ENCODE results near the gene DNM3. TPM values are rescaled to one million over a fixed set of nuclear protein-coding genes. Genes with fewer than 3 reads are reported as not detected.

DNM3 gene
- polyA plus RNA-seq, 1 of the 3 experiments (the other 2 are of a cell fraction) = 0.43 TPM

GRCh38 chr1:172356620-172357019 lies 515.3 kb downstream of the DNM3 start:
- peaks cover 58 to 66% of the 10 kb centered on the region in 2 experiments; a peak in 3 of 4 replicates for H3K4me1 ChIP-seq (ENCODE audit: control insufficient read depth in 1 of 2, insufficient read depth in 2 of 2, low read depth in 1 of 2, low read length in 1 of 2)

More at GRCh38 chr1:172356620-172357019, 515.3 kb downstream of the DNM3 start:
- Histone ChIP-seq H3K9me2 (no peaks in the 10 kb centered on the region), H3K4me2 (peak overlapping the region; percentile 69; the same call in 1 of the 2 replicates), H3K27me3 (ENCODE audit: insufficient read depth) (no peaks in the 10 kb centered on the region), H2AFZ (ENCODE audit: low read depth) (no peak overlapping the region), H3K36me3 (replicated peaks in 1 of 2; ENCODE audit: control insufficient read depth in 1 of 2, insufficient read depth in 2 of 2, low read length in 1 of 2) (no peaks in the 10 kb centered on the region), H3K4me3 (ENCODE audit: low read depth in 2 of 2, low read length in 1 of 2) (no peak overlapping the region), H3K9me3 (no peaks in the 10 kb centered on the region), H3K9ac (no peak overlapping the region), H3F3A (replicated peaks; ENCODE audit: insufficient read depth) (peaks cover 44% of the 10 kb centered on the region), H4K20me1 (ENCODE audit: insufficient read depth) (no peaks in the 10 kb centered on the region), H3K27ac (ENCODE audit: low read depth in 2 of 2, low read length in 1 of 2) (peak overlapping the region; percentile 97 to 100), H3K79me2 (ENCODE audit: insufficient read depth) (no peaks in the 10 kb centered on the region)
- POLR2A ChIA-PET = no interaction called here
- no peak for DNase-seq
- TF ChIP-seq JUND (IDR thresholded peaks at IDR 0.05) = peak; percentile 91
- TF ChIP-seq IRF3 (IDR thresholded peaks at IDR 0.05; ENCODE audit: low read depth, low read length) = no peak
- peak; percentile 61; the same call in 1 of the 2 replicates for TF ChIP-seq MEF2A (IDR thresholded peaks at IDR 0.05; ENCODE audit: borderline replicate concordance, low read depth)
- peak; percentile 94 for TF ChIP-seq RXRA (IDR thresholded peaks at IDR 0.05; ENCODE audit: borderline replicate concordance, low read depth)
- TF ChIP-seq NFIC (IDR thresholded peaks at IDR 0.05; ENCODE audit: borderline replicate concordance) = peak; percentile 98
- TF ChIP-seq TEAD4 (IDR thresholded peaks at IDR 0.05; ENCODE audit: borderline replicate concordance, insufficient read depth) = peak; percentile 89
- peak; percentile 40; the same call in 1 of the 2 replicates for TF ChIP-seq YY1 (IDR thresholded peaks at IDR 0.05; ENCODE audit: low read depth)
- peak; percentile 31 for TF ChIP-seq CTCF (IDR thresholded peaks at IDR 0.05)
- TF ChIP-seq POLR2AphosphoS5 (IDR thresholded peaks at IDR 0.05; ENCODE audit: low read depth, low read length) = peak; percentile 68; the same call in 1 of the 2 replicates
- no peak for TF ChIP-seq GATA2 (CRISPR knock-in tag; IDR thresholded peaks at IDR 0.05)
- no peak for TF ChIP-seq SIN3A (IDR thresholded peaks at IDR 0.05; ENCODE audit: borderline replicate concordance, low read depth, low read length)
- no peak for TF ChIP-seq FOXJ3 (CRISPR knock-in tag; IDR thresholded peaks at IDR 0.05)
- 0 out of 2 replicates have a peak, but pooled peaks have one; percentile 32 for TF ChIP-seq ZBTB33 (IDR thresholded peaks at IDR 0.05; ENCODE audit: borderline replicate concordance, low read depth)
- 0 out of 2 replicates have a peak, but pooled peaks have one; percentile 15 for TF ChIP-seq SMC3 (IDR thresholded peaks at IDR 0.05; ENCODE audit: low read depth, low read length)
- TF ChIP-seq FOSL2 (IDR thresholded peaks at IDR 0.05; ENCODE audit: borderline replicate concordance, low read depth) = peak; percentile 89
- TF ChIP-seq MAX (IDR thresholded peaks at IDR 0.05; ENCODE audit: low read depth) = peak; percentile 54
- TF ChIP-seq EP300 (IDR thresholded peaks at IDR 0.05; ENCODE audit: borderline replicate concordance in 1 of 2, low read depth in 1 of 2, low read length in 1 of 2) = peak; percentile 16 to 96; a peak in 2 of 4 replicates
- TF ChIP-seq PBX3 (IDR thresholded peaks at IDR 0.05) = peak; percentile 85
- TF ChIP-seq TCF12 (IDR thresholded peaks at IDR 0.05) = peak; percentile 97
- TF ChIP-seq ELF1 (IDR thresholded peaks at IDR 0.05) = peak; percentile 59; the same call in 1 of the 2 replicates
- CTCF ChIA-PET = no interaction called here
